DND-41 (cell line): Measurements from ENCODE around the gene PGAP3.

Experiments
- EZH2 ChIP-seq: IDR thresholded peaks from 3 replicates; pipeline ENCODE4 v1.6.1; 2012; ENCODE audit warnings: borderline replicate concordance, low read depth, mild to moderate bottlenecking, moderate library complexity, low read length, inconsistent platforms; ENCODE audit not compliant: severe bottlenecking
- TF ChIP-seq, protein P1 (sequence below): IDR thresholded peaks from 2 replicates; pipeline ENCODE4 v1.5.1; 2012; ENCODE audit warnings: borderline replicate concordance, low read length, moderate library complexity, mild to moderate bottlenecking; ENCODE audit not compliant: poor library complexity, severe bottlenecking; ENCODE audit errors: extremely low read depth

DNA sequence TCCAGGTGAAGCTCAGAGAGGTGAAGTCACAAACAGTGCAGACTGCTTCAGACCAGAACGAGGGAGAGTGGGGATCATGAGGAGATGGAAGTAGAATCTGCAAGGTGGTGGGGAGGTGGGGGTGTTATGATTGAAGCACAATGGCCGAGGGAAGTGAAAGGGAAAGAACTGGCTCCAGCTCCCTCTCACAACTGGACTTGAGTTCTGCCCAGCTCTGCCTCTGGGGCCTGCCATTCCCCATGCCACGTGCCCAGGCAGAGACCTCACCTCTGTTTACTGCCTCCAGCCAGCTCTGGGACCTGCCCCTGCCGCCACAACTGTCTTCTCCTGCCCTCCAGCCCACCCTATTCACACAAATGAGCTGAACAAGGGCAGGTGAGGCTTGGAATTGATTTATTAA, 17.1 kb downstream of the PGAP3 start:
- TF ChIP-seq, protein P1, sequence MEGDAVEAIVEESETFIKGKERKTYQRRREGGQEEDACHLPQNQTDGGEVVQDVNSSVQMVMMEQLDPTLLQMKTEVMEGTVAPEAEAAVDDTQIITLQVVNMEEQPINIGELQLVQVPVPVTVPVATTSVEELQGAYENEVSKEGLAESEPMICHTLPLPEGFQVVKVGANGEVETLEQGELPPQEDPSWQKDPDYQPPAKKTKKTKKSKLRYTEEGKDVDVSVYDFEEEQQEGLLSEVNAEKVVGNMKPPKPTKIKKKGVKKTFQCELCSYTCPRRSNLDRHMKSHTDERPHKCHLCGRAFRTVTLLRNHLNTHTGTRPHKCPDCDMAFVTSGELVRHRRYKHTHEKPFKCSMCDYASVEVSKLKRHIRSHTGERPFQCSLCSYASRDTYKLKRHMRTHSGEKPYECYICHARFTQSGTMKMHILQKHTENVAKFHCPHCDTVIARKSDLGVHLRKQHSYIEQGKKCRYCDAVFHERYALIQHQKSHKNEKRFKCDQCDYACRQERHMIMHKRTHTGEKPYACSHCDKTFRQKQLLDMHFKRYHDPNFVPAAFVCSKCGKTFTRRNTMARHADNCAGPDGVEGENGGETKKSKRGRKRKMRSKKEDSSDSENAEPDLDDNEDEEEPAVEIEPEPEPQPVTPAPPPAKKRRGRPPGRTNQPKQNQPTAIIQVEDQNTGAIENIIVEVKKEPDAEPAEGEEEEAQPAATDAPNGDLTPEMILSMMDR: no peak
- TF ChIP-seq EZH2: no peak
